ENCODE measurements around the gene ATP8A2. TPM values are rescaled to one million over a fixed set of nuclear protein-coding genes. Genes with fewer than 3 reads are reported as not detected.

Gene ATP8A2
- total RNA-seq, 1 donor from 2014 or later: 2.1 TPM

GRCh38 chr13:25738342-25739196, 366.8 kb downstream of the ATP8A2 start:
- no peaks in the 10 kb centered on the region for H3K27me3 ChIP-seq (ENCODE audit: control insufficient read depth in 3 of 3, insufficient read depth in 3 of 3, low read length in 3 of 3)
- H3K4me3 ChIP-seq (ENCODE audit: low read length in 3 of 3): no peak overlapping the region
- H3K36me3 ChIP-seq (ENCODE audit: control insufficient read depth in 3 of 3, insufficient read depth in 3 of 3, low read length in 3 of 3): no peaks in the 10 kb centered on the region
- no peak overlapping the region for H3K27ac ChIP-seq (ENCODE audit: low read depth, low read length)
- H3K9me3 ChIP-seq (ENCODE audit: control insufficient read depth in 3 of 3, low read length in 3 of 3): no peaks in the 10 kb centered on the region
- H3K4me1 ChIP-seq (ENCODE audit: control insufficient read depth in 3 of 3, insufficient read depth in 3 of 3, low read length in 3 of 3): peaks cover 0 to 4% (median 3%) of the 10 kb centered on the region in 3 donors
- no peak overlapping the region for H3K9ac ChIP-seq (ENCODE audit: low read depth in 1 of 3, low read length in 3 of 3)

- Histone ChIP-seq H3K9ac (ENCODE audit: low read depth in 1 of 3, low read length in 3 of 3) (no peak overlapping the region), H3K27ac (ENCODE audit: low read depth, low read length) (no peak overlapping the region), H3K4me1 (ENCODE audit: control insufficient read depth in 3 of 3, insufficient read depth in 3 of 3, low read length in 3 of 3) (peaks cover 0 to 4% (median 3%) of the 10 kb centered on the region in 3 donors), H3K9me3 (ENCODE audit: control insufficient read depth in 3 of 3, low read length in 3 of 3) (no peaks in the 10 kb centered on the region), H3K36me3 (ENCODE audit: control insufficient read depth in 3 of 3, insufficient read depth in 3 of 3, low read length in 3 of 3) (no peaks in the 10 kb centered on the region), H3K27me3 (ENCODE audit: control insufficient read depth in 3 of 3, insufficient read depth in 3 of 3, low read length in 3 of 3) (no peaks in the 10 kb centered on the region), H3K4me3 (ENCODE audit: low read length in 3 of 3) (no peak overlapping the region)
These were observed 367.6 kb downstream of the ATP8A2 start for GRCh38 chr13:25739376-25739775.

GRCh38 chr13:25741796-25742195, 370.0 kb downstream of the ATP8A2 start:
- Histone ChIP-seq H3K27me3 (ENCODE audit: control insufficient read depth in 3 of 3, insufficient read depth in 3 of 3, low read length in 3 of 3) (no peaks in the 10 kb centered on the region), H3K9me3 (ENCODE audit: control insufficient read depth in 3 of 3, low read length in 3 of 3) (no peaks in the 10 kb centered on the region), H3K4me1 (ENCODE audit: control insufficient read depth in 3 of 3, insufficient read depth in 3 of 3, low read length in 3 of 3) (peaks cover 0 to 4% (median 3%) of the 10 kb centered on the region in 3 donors), H3K4me3 (ENCODE audit: low read length in 3 of 3) (no peak overlapping the region), H3K9ac (ENCODE audit: low read depth in 1 of 3, low read length in 3 of 3) (no peak overlapping the region), H3K36me3 (ENCODE audit: control insufficient read depth in 3 of 3, insufficient read depth in 3 of 3, low read length in 3 of 3) (no peaks in the 10 kb centered on the region), H3K27ac (ENCODE audit: low read depth, low read length) (no peak overlapping the region)

- Histone ChIP-seq H3K27ac (ENCODE audit: low read depth, low read length) (no peak overlapping the region), H3K9me3 (ENCODE audit: control insufficient read depth in 3 of 3, low read length in 3 of 3) (no peaks in the 10 kb centered on the region), H3K4me1 (ENCODE audit: control insufficient read depth in 3 of 3, insufficient read depth in 3 of 3, low read length in 3 of 3) (peaks cover 0 to 4% (median 3%) of the 10 kb centered on the region in 3 donors), H3K4me3 (ENCODE audit: low read length in 3 of 3) (no peak overlapping the region), H3K9ac (ENCODE audit: low read depth in 1 of 3, low read length in 3 of 3) (no peak overlapping the region), H3K27me3 (ENCODE audit: control insufficient read depth in 3 of 3, insufficient read depth in 3 of 3, low read length in 3 of 3) (no peaks in the 10 kb centered on the region), H3K36me3 (ENCODE audit: control insufficient read depth in 3 of 3, insufficient read depth in 3 of 3, low read length in 3 of 3) (no peaks in the 10 kb centered on the region)
These were observed 370.4 kb downstream of the ATP8A2 start for GRCh38 chr13:25742220-25742619.

DNA sequence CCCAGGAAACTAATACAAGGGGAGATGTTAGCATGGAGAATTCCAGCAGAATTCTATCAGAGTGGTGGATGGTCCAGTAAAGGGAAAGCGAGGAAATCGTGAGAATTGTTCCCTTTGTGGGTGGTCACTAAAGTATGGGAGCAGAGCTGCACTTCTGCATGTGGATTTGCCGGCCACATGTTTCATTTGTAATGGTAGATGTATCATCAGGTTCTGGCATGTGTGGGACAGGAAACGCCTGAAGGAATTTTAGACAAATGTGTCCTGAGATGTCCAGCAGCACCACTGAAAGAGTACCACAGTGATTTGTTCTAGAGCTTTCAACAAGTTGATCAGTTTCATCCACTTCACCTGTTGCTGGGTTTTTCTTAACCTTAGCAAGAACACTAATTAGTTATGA, 371.6 kb downstream of the ATP8A2 start:
- Histone ChIP-seq H3K4me1 (ENCODE audit: control insufficient read depth in 3 of 3, insufficient read depth in 3 of 3, low read length in 3 of 3) (peaks cover 0 to under 1% (median under 1%) of the 10 kb centered on the region in 3 donors), H3K27ac (ENCODE audit: low read depth, low read length) (no peak overlapping the region)

DNA sequence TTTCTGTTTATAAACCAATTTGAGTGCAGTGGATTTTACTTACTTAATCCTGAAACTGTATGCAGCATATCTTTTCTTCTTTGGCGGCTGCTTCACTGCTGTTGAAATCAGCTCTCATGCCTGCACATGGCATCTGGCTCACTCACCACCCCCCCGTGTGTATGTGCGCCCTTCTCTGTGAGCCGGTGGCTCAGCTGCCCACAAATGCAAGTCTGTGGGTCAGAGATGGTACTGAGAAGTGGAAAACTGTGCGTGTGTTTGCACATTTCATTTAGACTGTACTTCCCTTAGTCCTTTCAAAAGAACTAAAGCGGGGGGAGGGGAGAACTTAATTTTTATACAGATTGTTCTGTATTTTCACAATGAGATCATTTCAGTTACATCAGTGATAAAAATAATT, 372.4 kb downstream of the ATP8A2 start:
- no peaks in the 10 kb centered on the region for H3K27me3 ChIP-seq (ENCODE audit: control insufficient read depth in 3 of 3, insufficient read depth in 3 of 3, low read length in 3 of 3)
- no peak overlapping the region for H3K27ac ChIP-seq (ENCODE audit: low read depth, low read length)
- H3K4me1 ChIP-seq (ENCODE audit: control insufficient read depth in 3 of 3, insufficient read depth in 3 of 3, low read length in 3 of 3): no peaks in the 10 kb centered on the region
- H3K9ac ChIP-seq (ENCODE audit: low read depth in 1 of 3, low read length in 3 of 3): no peak overlapping the region
- H3K4me3 ChIP-seq (ENCODE audit: low read length in 3 of 3): no peak overlapping the region
- no peaks in the 10 kb centered on the region for H3K9me3 ChIP-seq (ENCODE audit: control insufficient read depth in 3 of 3, low read length in 3 of 3)
- no peaks in the 10 kb centered on the region for H3K36me3 ChIP-seq (ENCODE audit: control insufficient read depth in 3 of 3, insufficient read depth in 3 of 3, low read length in 3 of 3)

More for the DNA sequence above, 371.6 kb downstream of the ATP8A2 start:
- H3K27me3 ChIP-seq (ENCODE audit: control insufficient read depth in 3 of 3, insufficient read depth in 3 of 3, low read length in 3 of 3): no peaks in the 10 kb centered on the region
- H3K9ac ChIP-seq (ENCODE audit: low read depth in 1 of 3, low read length in 3 of 3): no peak overlapping the region
- no peak overlapping the region for H3K4me3 ChIP-seq (ENCODE audit: low read length in 3 of 3)
- no peaks in the 10 kb centered on the region for H3K36me3 ChIP-seq (ENCODE audit: control insufficient read depth in 3 of 3, insufficient read depth in 3 of 3, low read length in 3 of 3)
- H3K9me3 ChIP-seq (ENCODE audit: control insufficient read depth in 3 of 3, low read length in 3 of 3): no peaks in the 10 kb centered on the region

GRCh38 chr13:25746131-25746530, 374.4 kb downstream of the ATP8A2 start:
- H3K27ac ChIP-seq (ENCODE audit: low read depth, low read length): no peak overlapping the region
- no peak overlapping the region for H3K4me3 ChIP-seq (ENCODE audit: low read length in 3 of 3)

DNA sequence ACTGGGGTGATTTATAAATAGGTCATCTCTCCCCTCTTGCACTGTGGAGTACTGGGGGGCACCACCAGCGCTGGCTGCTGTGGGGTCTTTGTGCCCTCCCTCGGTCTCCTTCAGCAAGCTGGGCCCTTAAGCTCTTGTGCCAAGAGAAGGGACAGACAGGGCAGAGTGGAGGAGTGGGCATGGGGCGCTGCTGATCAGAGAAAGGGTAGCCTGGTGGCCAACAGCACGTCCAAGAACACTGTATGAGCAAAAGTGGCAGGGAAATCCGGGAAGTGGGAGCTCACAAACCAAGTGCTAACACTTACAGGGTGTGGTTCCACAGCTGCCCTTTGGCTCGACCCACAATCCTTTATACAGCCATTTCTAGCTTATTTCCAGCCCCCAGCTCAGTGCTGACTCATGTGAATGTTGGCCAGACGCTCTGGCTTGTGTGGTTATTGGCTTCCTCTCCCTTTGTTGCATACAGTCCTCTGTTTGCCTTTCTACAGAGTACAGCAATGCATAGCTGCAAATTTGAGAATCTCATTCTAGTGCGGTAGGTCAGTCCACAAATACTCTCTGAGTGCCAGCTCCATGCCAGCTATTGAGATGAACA, 381.3 kb downstream of the ATP8A2 start:
- H3K4me3 ChIP-seq (ENCODE audit: low read length in 3 of 3): peak overlapping the region in 1 of 3 donors; percentile 22
- peak overlapping the region; percentile 50 for H3K27ac ChIP-seq (ENCODE audit: low read depth, low read length)
- H3K36me3 ChIP-seq (ENCODE audit: control insufficient read depth in 3 of 3, insufficient read depth in 3 of 3, low read length in 3 of 3): no peaks in the 10 kb centered on the region
- no peaks in the 10 kb centered on the region for H3K9me3 ChIP-seq (ENCODE audit: control insufficient read depth in 3 of 3, low read length in 3 of 3)
- no peak overlapping the region for H3K9ac ChIP-seq (ENCODE audit: low read depth in 1 of 3, low read length in 3 of 3)
- no peaks in the 10 kb centered on the region for H3K27me3 ChIP-seq (ENCODE audit: control insufficient read depth in 3 of 3, insufficient read depth in 3 of 3, low read length in 3 of 3)
- peaks cover 7 to 15% (median 9%) of the 10 kb centered on the region in 3 donors for H3K4me1 ChIP-seq (ENCODE audit: control insufficient read depth in 3 of 3, insufficient read depth in 3 of 3, low read length in 3 of 3)

More at GRCh38 chr13:25746131-25746530, 374.4 kb downstream of the ATP8A2 start:
- Histone ChIP-seq H3K9me3 (ENCODE audit: control insufficient read depth in 3 of 3, low read length in 3 of 3) (no peaks in the 10 kb centered on the region), H3K36me3 (ENCODE audit: control insufficient read depth in 3 of 3, insufficient read depth in 3 of 3, low read length in 3 of 3) (no peaks in the 10 kb centered on the region), H3K27me3 (ENCODE audit: control insufficient read depth in 3 of 3, insufficient read depth in 3 of 3, low read length in 3 of 3) (no peaks in the 10 kb centered on the region), H3K9ac (ENCODE audit: low read depth in 1 of 3, low read length in 3 of 3) (no peak overlapping the region), H3K4me1 (ENCODE audit: control insufficient read depth in 3 of 3, insufficient read depth in 3 of 3, low read length in 3 of 3) (no peaks in the 10 kb centered on the region)

DNA sequence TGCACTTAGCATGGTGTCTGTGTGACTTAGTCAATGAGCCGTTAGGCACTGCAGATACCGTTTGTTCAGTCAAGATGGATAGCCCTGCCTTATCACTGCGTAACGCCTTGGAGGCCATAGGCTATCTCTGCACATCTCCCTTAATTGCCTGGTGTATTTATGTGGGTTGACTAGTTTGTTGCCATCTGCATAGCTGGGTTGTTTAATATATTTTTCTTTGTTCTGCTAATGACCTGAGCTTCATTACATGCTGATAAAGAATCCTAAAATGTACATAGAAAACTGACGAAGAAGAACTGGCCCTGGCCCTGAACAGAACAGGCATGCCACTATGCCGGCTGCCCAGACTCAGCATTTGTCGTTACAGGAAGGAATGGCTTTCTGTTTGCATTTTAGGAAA, 382.2 kb downstream of the ATP8A2 start:
- no peak overlapping the region for H3K9ac ChIP-seq (ENCODE audit: low read depth in 1 of 3, low read length in 3 of 3)
- H3K27me3 ChIP-seq (ENCODE audit: control insufficient read depth in 3 of 3, insufficient read depth in 3 of 3, low read length in 3 of 3): no peaks in the 10 kb centered on the region
- H3K9me3 ChIP-seq (ENCODE audit: control insufficient read depth in 3 of 3, low read length in 3 of 3): no peaks in the 10 kb centered on the region
- H3K4me3 ChIP-seq (ENCODE audit: low read length in 3 of 3): no peak overlapping the region
- H3K4me1 ChIP-seq (ENCODE audit: control insufficient read depth in 3 of 3, insufficient read depth in 3 of 3, low read length in 3 of 3): peaks cover 7 to 15% (median 9%) of the 10 kb centered on the region in 3 donors
- H3K27ac ChIP-seq (ENCODE audit: low read depth, low read length): no peak overlapping the region
- no peaks in the 10 kb centered on the region for H3K36me3 ChIP-seq (ENCODE audit: control insufficient read depth in 3 of 3, insufficient read depth in 3 of 3, low read length in 3 of 3)

- no peak overlapping the region for H3K4me3 ChIP-seq (ENCODE audit: low read length in 3 of 3)
These were observed 384.5 kb downstream of the ATP8A2 start for GRCh38 chr13:25756251-25756650.

More at GRCh38 chr13:25756251-25756650, 384.5 kb downstream of the ATP8A2 start:
- Histone ChIP-seq H3K36me3 (ENCODE audit: control insufficient read depth in 3 of 3, insufficient read depth in 3 of 3, low read length in 3 of 3) (no peaks in the 10 kb centered on the region), H3K4me1 (ENCODE audit: control insufficient read depth in 3 of 3, insufficient read depth in 3 of 3, low read length in 3 of 3) (peaks cover 7 to 15% (median 9%) of the 10 kb centered on the region in 3 donors), H3K9me3 (ENCODE audit: control insufficient read depth in 3 of 3, low read length in 3 of 3) (no peaks in the 10 kb centered on the region), H3K9ac (ENCODE audit: low read depth in 1 of 3, low read length in 3 of 3) (no peak overlapping the region), H3K27ac (ENCODE audit: low read depth, low read length) (no peak overlapping the region), H3K27me3 (ENCODE audit: control insufficient read depth in 3 of 3, insufficient read depth in 3 of 3, low read length in 3 of 3) (no peaks in the 10 kb centered on the region)
